AG04450 (cell line): Measurements from ENCODE around the gene ZNF655. TPM values are rescaled to one million over a fixed set of nuclear protein-coding genes. Genes with fewer than 3 reads are reported as not detected.
A peak's percentile ranks its signal among the peaks of the same experiment; 100 is the strongest.
"Not testable (repeated sequence)": the region's sequence is repeated elsewhere in the genome, so short reads cannot be mapped to it uniquely, and the experiment has no call there.

Source experiments
- CTCF ChIA-PET: fragments of 300-600, 350-600 bp; formaldehyde crosslinking; extraction: SDS; loops from one replicate; lab custom pipeline; 2022; ENCODE audit warnings: antibody characterized with exemption, inconsistent platforms; lab: Charles Lee
- POLR2A ChIA-PET: fragments of 350-600 bp; formaldehyde crosslinking; extraction: SDS; loops from one replicate; lab custom pipeline; 2021; ENCODE audit warnings: antibody characterized with exemption, inconsistent platforms; lab: Yijun Ruan, JAX
- DNase-seq: peaks from one replicate; pipeline ENCODE4 v3.0.0-alpha.2; 2011; ENCODE audit warnings: low read depth, low spot score
- H3K27ac ChIP-seq: one replicate; pipeline ENCODE4 v1.5.1; 2012; ENCODE audit warnings: low read depth, low read length, control low read depth
- H3K27me3 ChIP-seq: one replicate; pipeline ENCODE4 v1.6.0; 2012; ENCODE audit warnings: low read length; ENCODE audit not compliant: control insufficient read depth, insufficient read depth
- H3K4me3 ChIP-seq: 2 replicates; pipeline ENCODE4 v1.5.1; 2011; ENCODE audit warnings: mild to moderate bottlenecking, low read depth, low read length, control low read depth
- H3K9me3 ChIP-seq: 2 replicates; pipeline ENCODE4 v1.5.1; 2012; ENCODE audit warnings: low read length; ENCODE audit not compliant: control insufficient read depth, insufficient read depth
- CTCF ChIP-seq: IDR thresholded peaks from 2 replicates; pipeline ENCODE4 v1.5.1; 2011; ENCODE audit warnings: low read depth, low read length, control low read depth, inconsistent platforms
- polyA plus RNA-seq: library from polyadenylated mRNA; depleted of rRNA; stranded (reverse); fragments of >200 nt; gene quantifications from 2 replicates; pipeline ENCODE4 v1.2.3, GENCODE V29; 2011

ZNF655 gene
- polyA plus RNA-seq, 1 experiment = 79.3 TPM

DNA sequence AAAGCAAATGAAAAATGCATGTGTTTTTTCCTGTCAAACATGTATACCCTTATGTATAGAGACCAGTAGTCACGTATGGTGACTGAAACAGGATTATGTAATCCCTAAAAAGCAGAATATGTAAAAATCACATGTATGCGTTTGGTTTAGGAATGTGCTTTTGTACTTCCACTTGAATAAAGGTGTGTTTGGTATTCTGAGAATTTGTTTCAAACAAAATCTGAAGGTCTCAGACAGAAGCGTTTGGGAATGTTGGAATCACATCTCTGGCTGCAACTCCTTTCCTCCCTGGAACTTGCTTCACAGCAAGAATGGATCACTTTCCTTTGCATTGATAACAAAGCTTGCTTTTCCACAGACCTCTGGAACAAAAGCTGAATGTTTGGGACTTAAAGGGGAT is 17.8 kb downstream of the ZNF655 start:
- Histone ChIP-seq H3K9me3 (no peaks in the 10 kb centered on the region), H3K27ac (no peak overlapping the region), H3K4me3 (no peak overlapping the region), H3K27me3 (no peaks in the 10 kb centered on the region)
- no peak for DNase-seq
- ChIA-PET POLR2A (interaction anchor here (0.8 kb wide), 1 partner anchor 18 kb away, joined by 3 read pairs; the partner anchor contains the start of gene ZNF655), CTCF (no interaction called here)
- TF ChIP-seq CTCF = no peak

GRCh38 chr7:99579281-99579955 is 21.0 kb downstream of the ZNF655 start:
- POLR2A ChIA-PET = interaction anchor here (0.6 to 1.0 kb wide), 2 partner anchors 21 to 156 kb away, joined by 3 to 5 read pairs; partner anchors contain the start of gene ZNF655
- CTCF ChIA-PET = interaction anchor here (1.5 kb wide), 1 partner anchor 8 kb away, joined by 7 read pairs; no protein-coding TSS in a partner anchor
- no peaks in the 10 kb centered on the region for H3K27me3 ChIP-seq
- peak overlapping the region; percentile 63 for H3K4me3 ChIP-seq
- H3K27ac ChIP-seq = no peak overlapping the region
- no peaks in the 10 kb centered on the region for H3K9me3 ChIP-seq
- TF ChIP-seq CTCF = no peak
- DNase-seq = no peak

DNA sequence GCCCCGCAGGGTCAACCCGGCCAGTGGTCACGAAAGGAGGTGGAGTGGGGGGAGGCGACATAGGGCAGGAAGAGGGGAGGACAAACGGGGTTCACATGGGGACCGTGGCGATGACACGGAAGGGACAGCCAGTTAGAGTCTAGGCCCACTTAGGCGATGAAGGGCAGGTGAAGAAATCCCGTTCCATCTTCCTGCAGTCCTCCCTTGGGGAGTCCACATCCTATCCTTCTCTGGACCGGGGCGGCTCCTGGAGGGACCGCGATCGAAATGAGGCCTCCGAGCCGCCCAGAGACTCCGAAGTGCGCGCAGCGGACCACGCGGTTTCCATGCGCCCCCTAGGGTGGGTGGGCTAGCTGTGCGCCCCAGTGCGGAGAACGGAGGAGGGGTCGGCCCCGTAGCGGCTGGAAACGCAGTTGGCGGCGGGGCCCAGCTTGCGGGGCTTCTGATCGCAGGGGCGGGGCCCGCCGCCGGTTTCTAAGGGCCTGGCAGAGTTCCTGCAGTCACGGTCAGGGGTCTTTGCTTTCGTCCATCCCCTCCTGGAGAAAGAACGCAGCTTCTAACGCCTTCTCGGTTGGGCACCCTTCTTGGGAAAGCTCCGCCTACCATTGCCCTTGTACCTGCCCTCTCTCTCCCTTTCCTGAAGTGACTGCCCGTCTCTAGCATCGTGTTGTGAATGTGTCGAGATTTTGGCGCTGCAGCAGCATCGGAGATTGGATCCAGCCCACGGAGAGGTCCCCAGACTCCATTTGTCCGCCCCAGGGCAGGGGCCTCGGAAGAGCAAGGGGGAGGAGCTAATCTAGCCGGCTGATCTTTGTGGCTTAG is 21.7 kb downstream of the ZNF655 start:
- Histone ChIP-seq H3K27me3 (no peaks in the 10 kb centered on the region), H3K27ac (peak overlapping the region; percentile 21), H3K9me3 (no peaks in the 10 kb centered on the region), H3K4me3 (peak overlapping the region; percentile 63)
- no peak for DNase-seq
- peak; percentile 59 for TF ChIP-seq CTCF
- POLR2A ChIA-PET = interaction anchor here (0.6 to 1.0 kb wide), 4 partner anchors 22 to 157 kb away, joined by 3 to 8 read pairs (median 6); partner anchors contain the start of genes ZKSCAN5 and ZNF655
- CTCF ChIA-PET = interaction anchor here (1.0 to 1.5 kb wide), 2 partner anchors 9 to 56 kb away, joined by 3 to 7 read pairs; no protein-coding TSS in a partner anchor

DNA sequence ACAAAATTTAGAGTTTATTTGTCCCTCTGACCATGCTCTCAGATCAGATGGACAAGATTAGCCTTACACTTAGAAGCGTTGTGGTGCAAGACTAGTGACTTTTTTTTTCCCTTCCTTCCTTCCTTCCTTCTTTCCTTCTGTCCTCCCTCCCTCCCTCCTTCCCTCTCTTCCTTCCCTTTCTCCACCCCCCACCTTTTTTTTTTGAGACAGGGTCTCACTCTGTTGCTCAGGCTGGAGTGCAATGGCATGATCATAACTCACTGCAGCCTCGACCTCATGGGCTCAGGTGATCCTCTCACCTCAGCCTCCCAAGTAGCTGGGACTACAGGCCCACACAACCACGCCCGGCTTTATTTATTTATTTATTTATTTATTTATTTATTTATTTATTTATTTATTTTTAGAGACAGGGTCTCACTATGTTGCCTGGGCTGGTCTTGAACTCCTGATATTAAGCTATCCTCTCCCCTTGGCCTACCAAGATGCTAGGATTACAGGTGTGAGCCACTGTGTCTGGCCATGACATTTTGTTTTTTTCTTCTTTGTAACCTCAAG is 22.4 kb downstream of the ZNF655 start:
- ChIA-PET CTCF (interaction anchor here (0.6 to 1.5 kb wide), 4 partner anchors 9 to 120 kb away, joined by 3 to 7 read pairs (median 6); no protein-coding TSS in a partner anchor), POLR2A (interaction anchor here (0.6 to 0.7 kb wide), 3 partner anchors 47 to 105 kb away, joined by 3 to 8 read pairs (median 6); partner anchors contain the start of gene ZKSCAN5)
- H3K9me3 ChIP-seq, H3K27ac ChIP-seq, DNase-seq, H3K27me3 ChIP-seq: not testable (repeated sequence)
- H3K4me3 ChIP-seq = peak overlapping the region; percentile 63

DNA sequence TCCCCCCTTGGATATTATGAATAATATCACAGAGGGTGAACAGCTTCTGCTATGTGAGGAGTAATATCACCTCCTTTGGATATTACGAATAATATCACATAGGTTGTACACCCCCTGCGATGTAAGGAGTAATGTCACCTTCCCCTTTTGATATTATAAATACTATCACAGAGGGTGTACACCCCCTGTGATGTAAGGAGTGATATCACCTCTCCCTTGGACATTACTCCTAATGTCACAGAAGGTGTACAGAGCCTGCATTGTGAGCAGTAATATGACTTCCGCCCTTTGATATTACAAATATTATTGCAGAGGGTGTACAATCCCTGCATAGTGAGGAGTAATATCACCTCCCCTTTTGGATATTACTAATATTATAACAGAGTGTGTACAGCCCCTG is 30.4 kb downstream of the ZNF655 start:
- POLR2A ChIA-PET = no interaction called here

More for the DNA sequence above, 30.4 kb downstream of the ZNF655 start:
- CTCF ChIA-PET = no interaction called here
- TF ChIP-seq CTCF = no peak
- no peak for DNase-seq
- Histone ChIP-seq H3K27me3 (no peaks in the 10 kb centered on the region), H3K9me3 (no peaks in the 10 kb centered on the region), H3K4me3 (no peak overlapping the region), H3K27ac (no peak overlapping the region)
